Kidney epithelial cell (primary cell): ENCODE measurements around the gene SLC25A30. TPM values are rescaled to one million over a fixed set of nuclear protein-coding genes. Genes with fewer than 3 reads are reported as not detected.

Experiments
- DNase-seq: peaks from one replicate; pipeline ENCODE4 v3.0.0-alpha.2; 2010; ENCODE audit warnings: low read depth
- H3K27me3 ChIP-seq: 2 replicates; pipeline ENCODE4 v1.6.0; 2011; ENCODE audit warnings: low read length; ENCODE audit not compliant: control insufficient read depth, insufficient read depth
- H3K36me3 ChIP-seq: 2 replicates; pipeline ENCODE4 v1.5.1; 2011; ENCODE audit warnings: low read length; ENCODE audit not compliant: control insufficient read depth, insufficient read depth
- H3K4me3 ChIP-seq: 2 replicates; pipeline ENCODE4 v1.5.1; 2011; ENCODE audit warnings: low read depth, mild to moderate bottlenecking, control low read depth, low read length
- CTCF ChIP-seq: IDR thresholded peaks from 2 replicates; pipeline ENCODE4 v1.5.1; 2011; ENCODE audit warnings: mild to moderate bottlenecking, moderate library complexity, low read length, control low read depth, inconsistent platforms; ENCODE audit not compliant: insufficient read depth, poor library complexity, severe bottlenecking
- total RNA-seq: library from RNA; depleted of rRNA; stranded (reverse); fragments of >200 nt; gene quantifications from 2 replicates; pipeline ENCODE4 v1.2.3, GENCODE V29; 2015

Gene SLC25A30, protein sequence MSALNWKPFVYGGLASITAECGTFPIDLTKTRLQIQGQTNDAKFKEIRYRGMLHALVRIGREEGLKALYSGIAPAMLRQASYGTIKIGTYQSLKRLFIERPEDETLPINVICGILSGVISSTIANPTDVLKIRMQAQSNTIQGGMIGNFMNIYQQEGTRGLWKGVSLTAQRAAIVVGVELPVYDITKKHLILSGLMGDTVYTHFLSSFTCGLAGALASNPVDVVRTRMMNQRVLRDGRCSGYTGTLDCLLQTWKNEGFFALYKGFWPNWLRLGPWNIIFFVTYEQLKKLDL
- total RNA-seq: 9.7 and 14.0 TPM in 2 replicates

GRCh38 chr13:45417790-45418534 is at the start of gene SLC25A30:
TSS of gene SLC25A30 (minus strand) at chr13:45418373. CDS start at chr13:45411425, 6,948 bp downstream.
- Histone ChIP-seq H3K4me3 (peak within 1 kb of the TSS; percentile 73), H3K27me3 (no peaks in the 10 kb centered on the region), H3K36me3 (no peaks in the 10 kb centered on the region)
- DNase-seq: peak; percentile 69
- no peak for TF ChIP-seq CTCF

GRCh38 chr13:45466359-45466758 is 48.2 kb upstream of the SLC25A30 start:
- no peak overlapping the region for H3K4me3 ChIP-seq
- no peak for TF ChIP-seq CTCF

GRCh38 chr13:45464687-45465453 is 46.7 kb upstream of the SLC25A30 start, which contains the start of gene COG3:
TSS of gene COG3 (plus strand) at chr13:45464939. CDS start at chr13:45465037, 98 bp downstream.
- Histone ChIP-seq H3K36me3 (no peaks in the 10 kb centered on the region), H3K4me3 (peak within 1 kb of the TSS; percentile 88), H3K27me3 (no peaks in the 10 kb centered on the region)
- peak; percentile 94 for DNase-seq
- TF ChIP-seq CTCF: peak; percentile 15

More at GRCh38 chr13:45466359-45466758, 48.2 kb upstream of the SLC25A30 start:
- no peaks in the 10 kb centered on the region for H3K36me3 ChIP-seq
- no peak for DNase-seq
- no peaks in the 10 kb centered on the region for H3K27me3 ChIP-seq

DNA sequence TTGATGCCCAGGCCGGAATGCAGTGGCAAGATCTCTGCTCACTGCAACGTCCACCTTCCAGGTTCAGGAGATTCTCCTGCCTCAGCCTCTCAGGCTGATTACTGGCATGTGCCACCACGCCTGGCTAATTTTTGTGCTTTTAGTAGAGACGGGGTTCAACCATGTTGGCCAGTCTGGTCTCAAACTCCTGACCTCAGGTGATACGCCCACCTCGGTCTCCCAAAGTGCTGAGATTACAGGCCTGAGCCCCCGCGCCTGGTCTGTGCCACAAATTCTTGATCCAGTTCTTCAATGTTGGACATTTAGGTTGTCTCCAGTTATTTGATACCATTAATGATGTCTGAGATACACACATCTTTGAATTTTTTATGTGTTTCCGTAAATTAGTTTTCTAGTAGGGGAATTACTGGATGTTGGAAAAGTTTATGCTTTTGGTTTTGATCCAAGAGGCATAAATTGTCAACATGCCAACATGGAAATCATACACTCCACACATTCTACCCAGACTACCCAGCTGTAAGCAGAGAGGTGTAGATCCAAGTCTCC is 46.0 kb upstream of the SLC25A30 start:
- peak; percentile 24 for TF ChIP-seq CTCF
- no peaks in the 10 kb centered on the region for H3K36me3 ChIP-seq
- no peak for DNase-seq
- H3K27me3 ChIP-seq: no peaks in the 10 kb centered on the region
- H3K4me3 ChIP-seq: peak overlapping the region; percentile 88

DNA sequence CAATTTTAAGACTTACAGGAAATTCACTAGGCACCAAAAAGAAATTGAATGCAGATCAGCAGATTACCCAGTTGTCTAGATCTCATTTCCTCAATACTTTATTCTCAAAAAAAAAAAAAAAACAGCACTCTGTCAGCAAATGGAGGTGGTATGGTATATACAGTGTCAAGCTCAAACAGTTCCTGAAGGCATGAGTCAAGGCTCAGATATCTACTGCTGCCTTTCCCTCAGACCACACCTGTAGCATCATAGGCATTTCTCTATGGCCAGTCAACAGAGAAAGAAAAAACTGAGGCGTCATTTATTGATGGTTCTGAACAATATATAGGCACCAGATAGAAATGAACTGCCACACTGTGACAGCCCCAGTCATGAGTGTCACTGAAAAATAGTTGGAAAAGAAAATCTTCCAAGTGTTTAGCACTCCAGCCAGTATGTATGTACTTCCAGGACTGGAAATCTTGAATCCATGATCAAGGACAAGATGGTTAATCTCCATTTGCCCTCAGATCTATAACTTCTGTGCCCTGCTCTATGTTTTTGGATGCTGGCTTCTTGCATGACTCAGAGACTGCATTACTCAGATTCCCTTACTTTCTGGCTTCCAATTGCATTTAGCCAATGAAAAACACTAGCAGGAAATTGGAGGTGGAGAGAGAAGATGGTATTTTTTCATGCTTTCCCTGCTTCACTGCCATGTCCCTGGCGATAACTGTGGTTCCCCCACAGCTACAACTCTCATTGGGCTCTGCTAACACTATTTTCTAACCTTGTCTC is 38.2 kb upstream of the SLC25A30 start:
- DNase-seq: no peak
- H3K36me3 ChIP-seq: no peaks in the 10 kb centered on the region
- no peak overlapping the region for H3K4me3 ChIP-seq
- H3K27me3 ChIP-seq: no peaks in the 10 kb centered on the region
- no peak for TF ChIP-seq CTCF
